ENCODE results near the gene SPATS2L.

GRCh38 chr2:200351815-200352214, 45.3 kb downstream of the SPATS2L start:
- TF ChIP-seq CTCF (conservative IDR thresholded peaks at IDR 0.05; ENCODE audit: low read depth in 2 of 2) (no peak), CREB1 (CRISPR knock-in tag; IDR thresholded peaks at IDR 0.05; ENCODE audit: low read depth) (no peak), ETS1 (IDR thresholded peaks at IDR 0.05) (no peak), POLR2AphosphoS5 (IDR thresholded peaks at IDR 0.05; ENCODE audit: low read depth) (no peak), EZH2 (IDR thresholded peaks at IDR 0.05; ENCODE audit: low read depth, unreplicated experiment) (no peak), REST (IDR thresholded peaks at IDR 0.05; ENCODE audit: unreplicated experiment) (no peak), EZH2phosphoT487 (IDR thresholded peaks at IDR 0.05; ENCODE audit: unreplicated experiment) (no peak), ZNF331 (CRISPR knock-in tag; IDR thresholded peaks at IDR 0.05; ENCODE audit: low read depth) (no peak), ZNF462 (CRISPR knock-in tag; IDR thresholded peaks at IDR 0.05) (no peak)

All from GM23338 (cell line).